Measurements from ENCODE around the gene RANBP9.

Gene RANBP9

DNA sequence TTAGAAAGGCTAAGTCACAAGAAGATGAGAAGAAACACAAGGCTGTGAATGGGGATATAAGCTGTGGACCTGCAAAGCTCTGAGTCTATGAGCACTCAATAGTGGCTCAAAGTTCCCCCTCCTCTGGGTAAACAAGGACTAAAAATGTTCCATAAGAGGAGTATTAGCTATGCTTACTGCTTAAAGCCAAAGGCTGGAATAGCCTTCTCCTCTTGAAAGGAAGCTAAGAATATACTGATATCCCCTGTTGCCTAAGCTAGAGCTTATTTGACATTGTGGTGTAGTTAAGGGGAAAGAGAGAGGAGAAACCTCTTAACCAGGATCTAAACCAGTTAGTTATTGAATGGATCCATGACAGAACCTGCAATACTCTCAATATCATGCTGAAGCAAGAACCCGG is 50.7 kb downstream of the RANBP9 start:
- H2AFZ ChIP-seq (ENCODE audit: low read depth): no peak overlapping the region
- H3K9ac ChIP-seq: no peak overlapping the region
- H3K27me3 ChIP-seq (ENCODE audit: insufficient read depth, low read depth): no peaks in the 10 kb centered on the region
- no peaks in the 10 kb centered on the region for H3K36me3 ChIP-seq (ENCODE audit: insufficient read depth)
- H3K79me2 ChIP-seq (ENCODE audit: insufficient read depth, low read depth): peaks cover 74% of the 10 kb centered on the region
- no peak overlapping the region for H3K4me2 ChIP-seq
- H3K4me3 ChIP-seq (IDR thresholded peaks at IDR 0.05; ENCODE audit: insufficient read depth, low read depth, low read length): no peak overlapping the region
- H4K20me1 ChIP-seq (ENCODE audit: insufficient read depth): 0 out of 2 replicates have a peak, but pooled peaks cover 3% of the 10 kb centered on the region
- no peak overlapping the region for H3K27ac ChIP-seq
- TF ChIP-seq, protein P1, sequence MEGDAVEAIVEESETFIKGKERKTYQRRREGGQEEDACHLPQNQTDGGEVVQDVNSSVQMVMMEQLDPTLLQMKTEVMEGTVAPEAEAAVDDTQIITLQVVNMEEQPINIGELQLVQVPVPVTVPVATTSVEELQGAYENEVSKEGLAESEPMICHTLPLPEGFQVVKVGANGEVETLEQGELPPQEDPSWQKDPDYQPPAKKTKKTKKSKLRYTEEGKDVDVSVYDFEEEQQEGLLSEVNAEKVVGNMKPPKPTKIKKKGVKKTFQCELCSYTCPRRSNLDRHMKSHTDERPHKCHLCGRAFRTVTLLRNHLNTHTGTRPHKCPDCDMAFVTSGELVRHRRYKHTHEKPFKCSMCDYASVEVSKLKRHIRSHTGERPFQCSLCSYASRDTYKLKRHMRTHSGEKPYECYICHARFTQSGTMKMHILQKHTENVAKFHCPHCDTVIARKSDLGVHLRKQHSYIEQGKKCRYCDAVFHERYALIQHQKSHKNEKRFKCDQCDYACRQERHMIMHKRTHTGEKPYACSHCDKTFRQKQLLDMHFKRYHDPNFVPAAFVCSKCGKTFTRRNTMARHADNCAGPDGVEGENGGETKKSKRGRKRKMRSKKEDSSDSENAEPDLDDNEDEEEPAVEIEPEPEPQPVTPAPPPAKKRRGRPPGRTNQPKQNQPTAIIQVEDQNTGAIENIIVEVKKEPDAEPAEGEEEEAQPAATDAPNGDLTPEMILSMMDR (conservative IDR thresholded peaks at IDR 0.05; ENCODE audit: low read depth, low read length): no peak
- H3K4me1 ChIP-seq (ENCODE audit: low read depth, poor library complexity, severe bottlenecking): peaks cover 85% of the 10 kb centered on the region

DNA sequence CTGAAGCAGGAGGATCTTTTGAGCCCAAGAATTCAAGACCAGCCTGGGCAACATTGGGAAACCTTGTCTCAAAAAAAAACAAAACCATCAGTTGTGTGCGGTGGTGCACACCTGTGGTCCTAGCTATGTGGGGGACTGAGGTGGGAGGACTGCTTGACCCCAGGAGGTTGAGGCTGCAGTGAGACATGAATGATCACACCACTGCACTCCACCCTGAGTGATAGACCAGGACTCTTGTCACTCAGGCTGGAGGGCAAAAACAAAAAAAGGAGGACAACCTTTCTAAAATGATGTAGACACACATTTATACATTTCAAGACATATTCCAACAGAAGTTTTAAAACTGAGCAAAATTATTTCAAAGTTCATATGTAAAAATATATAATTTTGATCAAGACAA is 51.4 kb downstream of the RANBP9 start:
- Histone ChIP-seq H3K36me3 (ENCODE audit: insufficient read depth) (no peaks in the 10 kb centered on the region), H4K20me1 (ENCODE audit: insufficient read depth) (0 out of 2 replicates have a peak, but pooled peaks cover 3% of the 10 kb centered on the region), H3K4me3 (IDR thresholded peaks at IDR 0.05; ENCODE audit: insufficient read depth, low read depth, low read length) (no peak overlapping the region), H3K9ac (no peak overlapping the region), H3K4me1 (ENCODE audit: low read depth, poor library complexity, severe bottlenecking) (peaks cover 85% of the 10 kb centered on the region), H2AFZ (ENCODE audit: low read depth) (no peak overlapping the region), H3K79me2 (ENCODE audit: insufficient read depth, low read depth) (peaks cover 69% of the 10 kb centered on the region), H3K4me2 (no peak overlapping the region), H3K27ac (no peak overlapping the region), H3K27me3 (ENCODE audit: insufficient read depth, low read depth) (no peaks in the 10 kb centered on the region)
- TF ChIP-seq, protein P1 (conservative IDR thresholded peaks at IDR 0.05; ENCODE audit: low read depth, low read length): no peak

GRCh38 chr6:13655700-13656099 is 55.9 kb downstream of the RANBP9 start:
- H3K79me2 ChIP-seq (ENCODE audit: insufficient read depth, low read depth): peaks cover 30% of the 10 kb centered on the region
- H3K4me3 ChIP-seq (IDR thresholded peaks at IDR 0.05; ENCODE audit: insufficient read depth, low read depth, low read length): no peak overlapping the region
- H4K20me1 ChIP-seq (ENCODE audit: insufficient read depth): no peaks in the 10 kb centered on the region
- peaks cover 48% of the 10 kb centered on the region for H3K4me1 ChIP-seq (ENCODE audit: low read depth, poor library complexity, severe bottlenecking)
- no peak overlapping the region for H3K4me2 ChIP-seq
- TF ChIP-seq, protein P1 (conservative IDR thresholded peaks at IDR 0.05; ENCODE audit: low read depth, low read length): no peak
- no peak overlapping the region for H2AFZ ChIP-seq (ENCODE audit: low read depth)
- no peak overlapping the region for H3K9ac ChIP-seq
- no peaks in the 10 kb centered on the region for H3K36me3 ChIP-seq (ENCODE audit: insufficient read depth)
- H3K27me3 ChIP-seq (ENCODE audit: insufficient read depth, low read depth): no peaks in the 10 kb centered on the region
- no peak overlapping the region for H3K27ac ChIP-seq

- H2AFZ ChIP-seq (ENCODE audit: low read depth): no peak overlapping the region
- no peak overlapping the region for H3K4me3 ChIP-seq (IDR thresholded peaks at IDR 0.05; ENCODE audit: insufficient read depth, low read depth, low read length)
- peaks cover 36% of the 10 kb centered on the region for H3K4me1 ChIP-seq (ENCODE audit: low read depth, poor library complexity, severe bottlenecking)
- no peaks in the 10 kb centered on the region for H3K27me3 ChIP-seq (ENCODE audit: insufficient read depth, low read depth)
- H3K79me2 ChIP-seq (ENCODE audit: insufficient read depth, low read depth): peaks cover 18% of the 10 kb centered on the region
- no peaks in the 10 kb centered on the region for H4K20me1 ChIP-seq (ENCODE audit: insufficient read depth)
- no peak overlapping the region for H3K4me2 ChIP-seq
- TF ChIP-seq, protein P1 (conservative IDR thresholded peaks at IDR 0.05; ENCODE audit: low read depth, low read length): no peak
- H3K36me3 ChIP-seq (ENCODE audit: insufficient read depth): no peaks in the 10 kb centered on the region
- no peak overlapping the region for H3K27ac ChIP-seq
- no peak overlapping the region for H3K9ac ChIP-seq
Measured at GRCh38 chr6:13654496-13654895, 57.1 kb downstream of the RANBP9 start.

All from KMS-11 (cell line).